Testis (tissue), 2 donors: ENCODE data around the gene B3GALT4.

Source experiments
- POLR2A ChIP-seq: fragments of 450-650 bp; IDR thresholded peaks from one replicate; pipeline ENCODE4 v1.6.1; 2017; ENCODE audit warnings: antibody characterized with exemption, mild to moderate bottlenecking, moderate library complexity
- TF ChIP-seq, protein P1 (sequence below), 3 experiments: fragments of 450-650 bp in 2 of 3; fragments of 200-600 bp in 1 of 3; sonication (generic) in 1 of 3; IDR thresholded peaks; one replicate each; pipeline ENCODE4 v1.5.1; 2016 to 2019; ENCODE audit warnings: antibody characterized with exemption in 3 of 3, mild to moderate bottlenecking in 2 of 3, moderate library complexity in 1 of 3

DNA sequence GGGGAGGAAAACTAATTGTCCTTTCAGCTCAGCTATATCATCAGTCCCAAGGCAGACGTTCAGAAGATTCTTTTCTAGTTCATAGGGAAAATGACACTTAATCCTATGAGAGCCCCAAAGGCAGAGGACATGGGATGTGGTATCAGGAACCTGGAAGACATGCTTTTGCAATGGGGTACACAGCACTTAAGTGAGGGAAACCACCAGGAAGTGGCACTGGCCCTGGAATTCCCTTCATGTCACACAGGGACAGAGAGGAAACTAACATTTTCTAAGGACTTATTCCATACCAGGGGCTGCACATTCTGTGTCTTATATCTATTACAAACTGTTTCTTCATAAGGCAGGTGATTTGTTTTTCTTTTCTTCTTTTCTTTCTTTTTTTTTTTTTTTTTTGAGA lies 33.4 kb upstream of the B3GALT4 start:
- TF ChIP-seq, protein P1, sequence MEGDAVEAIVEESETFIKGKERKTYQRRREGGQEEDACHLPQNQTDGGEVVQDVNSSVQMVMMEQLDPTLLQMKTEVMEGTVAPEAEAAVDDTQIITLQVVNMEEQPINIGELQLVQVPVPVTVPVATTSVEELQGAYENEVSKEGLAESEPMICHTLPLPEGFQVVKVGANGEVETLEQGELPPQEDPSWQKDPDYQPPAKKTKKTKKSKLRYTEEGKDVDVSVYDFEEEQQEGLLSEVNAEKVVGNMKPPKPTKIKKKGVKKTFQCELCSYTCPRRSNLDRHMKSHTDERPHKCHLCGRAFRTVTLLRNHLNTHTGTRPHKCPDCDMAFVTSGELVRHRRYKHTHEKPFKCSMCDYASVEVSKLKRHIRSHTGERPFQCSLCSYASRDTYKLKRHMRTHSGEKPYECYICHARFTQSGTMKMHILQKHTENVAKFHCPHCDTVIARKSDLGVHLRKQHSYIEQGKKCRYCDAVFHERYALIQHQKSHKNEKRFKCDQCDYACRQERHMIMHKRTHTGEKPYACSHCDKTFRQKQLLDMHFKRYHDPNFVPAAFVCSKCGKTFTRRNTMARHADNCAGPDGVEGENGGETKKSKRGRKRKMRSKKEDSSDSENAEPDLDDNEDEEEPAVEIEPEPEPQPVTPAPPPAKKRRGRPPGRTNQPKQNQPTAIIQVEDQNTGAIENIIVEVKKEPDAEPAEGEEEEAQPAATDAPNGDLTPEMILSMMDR (IDR thresholded peaks at IDR 0.05): no peak
- no peak for TF ChIP-seq POLR2A
